NCI-H748 treated with DMSO at 0.1 percent for 48 hours (cell line): ENCODE results near the gene STAB2.
A peak's percentile ranks its signal among the peaks of the same experiment; 100 is the strongest.

Source experiments
- DNase-seq: peaks from one replicate; lab custom pipeline; 2025; lab: John Stamatoyannopoulos, UW

STAB2 gene

DNA sequence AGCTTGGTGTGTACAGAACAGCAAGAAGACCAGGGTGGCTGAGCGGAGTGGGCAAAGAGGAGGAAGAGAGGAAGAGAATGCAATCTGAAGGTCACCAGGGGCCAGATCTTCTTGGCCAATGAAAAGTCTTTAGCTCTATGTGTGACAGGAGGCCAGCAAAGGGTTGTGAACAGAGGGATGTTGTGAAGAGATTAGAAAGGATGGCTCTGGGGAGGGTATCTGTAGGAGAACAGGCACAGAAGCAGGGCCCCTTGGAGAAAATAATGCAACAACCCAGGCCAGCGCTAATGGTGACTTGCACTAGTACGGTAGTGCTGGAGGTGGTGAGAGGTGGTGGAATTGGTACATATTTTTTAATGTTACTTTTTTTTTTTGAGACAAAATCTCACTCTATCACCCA, 156.7 kb downstream of the STAB2 start:
- no peak for DNase-seq

DNA sequence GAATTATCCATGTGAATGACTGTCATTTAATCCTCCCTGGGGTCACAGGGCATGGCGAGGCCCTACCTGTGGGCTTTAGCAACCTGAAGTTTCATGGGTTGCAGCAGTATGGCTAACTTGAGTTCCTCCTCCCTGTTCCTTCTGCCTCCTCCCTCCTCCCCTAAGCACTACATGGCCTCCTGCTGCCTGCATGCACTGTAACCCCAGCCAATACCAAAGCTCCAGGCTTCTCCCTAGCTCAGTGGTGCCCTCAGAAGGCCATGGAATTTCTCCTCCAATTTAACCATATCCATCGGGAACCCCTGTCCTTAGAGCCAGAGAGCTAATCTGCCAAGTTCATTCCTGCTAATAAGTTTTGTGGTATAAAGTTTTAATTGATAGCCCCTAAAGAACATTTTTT, 158.9 kb downstream of the STAB2 start:
- no peak for DNase-seq

DNA sequence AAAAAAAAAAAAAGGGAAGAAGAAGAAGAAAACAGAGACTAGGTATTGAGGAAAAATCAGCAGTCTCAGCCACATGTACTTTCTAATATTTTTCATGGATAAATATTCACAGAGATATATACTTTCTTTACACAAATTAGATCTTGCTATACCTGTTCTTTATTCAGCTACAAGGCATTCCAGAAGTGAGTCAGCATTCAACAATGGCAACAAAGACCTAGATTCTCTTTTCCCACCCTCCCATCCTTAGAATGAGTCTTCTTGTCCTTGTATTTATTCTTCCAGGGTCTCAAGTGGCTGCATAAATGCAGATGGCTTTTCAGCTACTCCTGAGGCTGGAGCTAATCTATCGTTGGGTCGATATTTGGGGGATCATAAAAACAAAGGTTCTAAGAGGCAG, 160.9 kb downstream of the STAB2 start:
- DNase-seq, result no peak

DNA sequence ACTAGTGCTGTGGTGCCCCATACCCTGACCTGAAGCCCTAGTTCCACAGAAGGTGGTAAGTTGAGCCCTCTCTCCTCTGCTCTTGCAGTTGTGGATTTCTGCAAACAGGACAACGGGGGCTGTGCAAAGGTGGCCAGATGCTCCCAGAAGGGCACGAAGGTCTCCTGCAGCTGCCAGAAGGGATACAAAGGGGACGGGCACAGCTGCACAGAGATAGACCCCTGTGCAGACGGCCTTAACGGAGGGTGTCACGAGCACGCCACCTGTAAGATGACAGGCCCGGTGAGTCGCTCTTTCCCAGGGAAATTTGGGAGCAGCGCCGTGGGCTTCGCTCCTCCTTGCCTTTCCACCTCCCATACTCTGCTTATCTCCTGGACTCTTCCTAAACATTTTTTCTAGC, 161.8 kb downstream of the STAB2 start:
- no peak for DNase-seq

DNA sequence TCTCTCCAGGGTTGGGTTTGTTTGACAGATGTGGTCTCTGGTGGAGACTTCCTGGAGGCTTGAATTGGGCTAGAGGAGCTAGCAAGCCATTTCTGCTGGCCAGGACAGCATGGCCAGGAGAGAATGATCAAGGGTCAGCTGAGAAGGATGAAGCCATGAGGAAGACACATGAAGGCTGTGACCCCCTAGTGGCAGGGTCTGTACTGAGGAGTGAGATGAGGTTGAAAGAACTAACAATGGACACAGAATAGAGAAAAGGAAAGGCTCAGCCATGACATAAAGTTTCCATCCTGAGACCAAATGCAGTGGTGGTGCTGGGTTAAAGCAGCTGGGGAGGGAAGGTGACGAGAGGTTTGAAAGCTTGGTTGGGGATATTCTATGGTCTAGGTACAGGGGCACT, 164.1 kb downstream of the STAB2 start:
- DNase-seq, result no peak

DNA sequence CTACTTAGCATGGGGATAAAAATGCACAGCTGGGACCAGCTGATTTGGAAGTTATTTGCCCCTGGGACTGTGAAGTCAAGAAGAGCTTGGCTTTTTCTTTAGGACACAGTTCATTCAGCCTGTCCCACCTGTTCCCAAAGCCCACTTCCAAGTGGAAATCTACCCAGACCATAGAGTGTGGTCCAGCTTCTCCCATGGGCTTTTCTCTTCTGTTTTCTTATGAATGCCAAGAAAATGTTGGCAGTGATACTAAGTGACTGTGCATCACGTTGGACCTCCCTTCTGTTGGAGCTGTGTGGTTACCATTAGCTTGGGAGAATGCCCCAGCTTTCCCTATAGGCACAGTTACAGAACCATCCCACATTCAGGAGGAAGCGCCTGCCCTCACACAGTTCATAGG, 164.5 kb downstream of the STAB2 start:
- DNase-seq, result no peak

DNA sequence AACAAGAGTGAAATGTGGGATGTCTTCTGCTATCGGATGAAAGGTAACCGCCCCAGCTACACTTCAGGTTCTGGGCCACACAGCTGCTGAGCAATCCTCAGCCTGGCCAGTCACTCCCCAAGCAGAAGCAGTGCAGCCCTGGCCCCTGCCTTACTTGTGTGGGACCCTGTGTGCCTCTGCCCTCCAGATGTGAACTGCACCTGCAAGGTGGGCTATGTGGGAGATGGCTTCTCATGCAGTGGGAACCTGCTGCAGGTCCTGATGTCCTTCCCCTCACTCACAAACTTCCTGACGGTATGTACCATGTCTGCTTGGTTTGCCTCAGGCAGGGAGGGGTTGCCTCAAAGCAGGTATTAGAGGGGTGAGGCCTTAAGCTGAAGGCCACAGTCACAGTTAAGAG, 168.4 kb downstream of the STAB2 start:
- DNase-seq, result no peak

DNA sequence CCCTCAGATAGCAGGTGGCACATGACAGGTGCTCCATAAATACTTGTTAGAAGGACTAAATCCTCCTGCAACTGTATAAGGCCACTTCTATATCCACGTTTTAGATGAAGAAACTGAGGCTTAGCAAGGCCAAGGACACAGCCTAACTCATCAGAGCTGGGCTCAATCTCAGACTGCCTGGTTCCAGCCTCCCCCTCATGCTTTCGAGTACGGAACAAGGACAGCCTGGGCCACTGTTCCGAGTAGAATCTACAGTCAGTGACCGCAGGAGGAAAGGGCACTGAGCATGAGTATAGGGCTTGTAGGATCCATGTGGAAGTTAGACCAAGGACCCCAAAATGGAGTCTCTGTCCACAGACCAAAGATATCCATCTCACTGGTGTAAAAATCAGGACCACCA, 169.4 kb downstream of the STAB2 start:
- DNase-seq, result no peak

DNA sequence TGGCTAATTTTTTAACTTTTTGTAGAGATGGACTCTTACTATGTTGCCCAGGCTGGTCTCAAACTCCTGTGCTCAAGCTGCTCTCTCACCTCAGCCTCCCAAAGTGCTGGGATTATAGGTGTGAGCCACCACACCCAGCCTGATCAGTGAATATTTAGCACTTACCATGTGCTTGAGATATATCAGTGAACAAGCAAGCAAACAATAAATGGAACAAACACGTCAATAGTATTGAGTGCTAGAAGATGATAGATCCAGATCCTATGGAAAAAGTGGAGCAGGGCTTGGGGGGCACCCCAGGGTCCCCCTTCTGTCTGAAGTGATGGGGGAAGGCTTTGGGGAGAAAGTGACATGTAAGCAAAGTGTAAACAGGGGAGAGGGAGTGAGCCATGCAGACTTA, 170.2 kb downstream of the STAB2 start:
- DNase-seq, result no peak

DNA sequence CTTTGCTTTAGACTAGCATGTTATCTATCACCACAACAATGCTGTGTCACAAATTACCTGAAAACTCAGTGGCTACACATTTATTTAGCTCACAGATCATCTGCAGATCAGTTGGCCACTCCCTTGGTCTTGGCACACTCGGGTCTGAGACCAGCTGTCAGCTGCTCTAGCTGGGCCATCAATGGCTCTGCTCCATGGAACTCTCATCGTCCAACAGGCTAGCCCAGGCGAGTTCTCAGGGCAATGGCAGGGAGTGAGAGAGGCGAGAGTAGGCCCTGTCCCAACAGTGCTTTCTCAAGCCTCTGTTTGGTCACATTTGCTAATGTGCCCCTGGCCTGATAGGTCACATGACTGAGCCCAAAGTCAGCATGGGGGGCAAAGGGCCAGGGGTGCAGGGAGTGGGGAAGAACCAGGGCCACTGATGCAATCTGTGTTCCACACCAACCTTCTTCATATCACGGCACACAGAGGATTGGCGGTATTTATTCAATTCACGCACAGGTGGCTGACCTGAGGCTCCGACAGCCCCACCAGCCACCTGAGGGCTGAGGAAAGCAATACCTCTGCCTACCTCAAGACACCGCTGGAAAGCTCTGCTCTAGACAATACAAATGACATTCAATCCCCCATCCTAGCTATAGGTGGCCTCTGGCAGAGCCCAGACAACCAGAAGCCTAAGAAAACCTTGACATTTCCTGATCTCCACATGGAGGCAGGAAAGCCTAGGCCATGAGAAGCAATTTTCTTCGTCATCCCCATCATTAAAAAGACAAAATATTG, 171.4 kb downstream of the STAB2 start:
- DNase-seq, result no peak

DNA sequence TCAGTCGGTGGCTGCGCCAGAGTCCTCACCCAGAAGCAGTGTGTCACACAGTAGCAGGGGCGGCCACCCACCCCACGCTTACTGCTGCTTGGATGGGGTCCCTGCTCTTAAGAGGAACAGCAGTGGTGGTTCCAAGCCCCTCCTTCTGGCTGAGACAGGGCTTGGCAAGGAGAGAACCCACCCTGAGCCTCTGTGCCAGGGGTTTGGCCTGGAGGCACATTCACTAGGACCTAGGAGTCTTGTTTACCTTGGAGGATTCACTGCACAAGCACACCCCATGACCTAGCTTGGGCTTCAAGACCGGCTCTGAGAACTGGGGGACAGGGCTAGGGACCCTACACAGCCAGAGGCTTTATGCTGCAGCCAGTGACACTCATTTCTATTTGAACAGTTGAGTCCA, 175.4 kb downstream of the STAB2 start:
- DNase-seq, result no peak

DNA sequence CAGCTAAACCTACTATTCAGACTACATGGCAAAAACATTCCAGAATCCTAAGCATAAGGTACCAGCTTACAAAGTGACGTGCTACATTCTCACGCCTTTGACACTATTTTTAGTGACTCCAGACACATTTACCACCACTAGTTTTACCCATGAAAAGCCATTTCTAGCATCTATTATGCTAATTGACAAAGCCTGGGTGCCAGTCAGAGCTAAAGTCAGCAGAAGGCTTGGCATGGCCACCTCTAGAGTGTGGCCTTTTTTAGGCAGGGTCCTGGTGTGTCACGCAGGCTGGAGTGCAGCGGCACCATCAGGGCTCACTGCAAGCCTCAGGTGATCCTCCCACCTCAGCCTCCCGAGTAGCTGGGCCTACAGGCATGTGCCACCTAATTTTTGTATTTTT, 178.2 kb downstream of the STAB2 start:
- DNase-seq, result no peak

DNA sequence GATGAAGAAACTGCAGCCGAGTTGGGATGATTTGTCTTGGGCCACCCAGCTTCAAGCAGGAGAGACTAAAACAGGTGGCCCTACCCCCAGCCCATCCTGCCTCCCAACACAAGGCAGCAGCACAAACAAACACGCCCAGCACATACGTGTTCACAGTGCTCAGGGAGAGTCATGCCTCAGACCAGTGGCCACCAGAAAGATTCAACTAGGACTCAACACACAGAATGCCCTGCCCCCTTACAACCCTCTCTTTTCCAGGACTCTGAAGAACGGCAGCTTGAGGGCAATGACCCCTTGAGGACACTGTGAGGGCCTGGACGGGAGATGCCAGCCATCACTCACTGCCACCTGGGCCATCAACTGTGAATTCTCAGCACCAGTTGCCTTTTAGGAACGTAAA, 179.0 kb downstream of the STAB2 start:
- no peak for DNase-seq

DNA sequence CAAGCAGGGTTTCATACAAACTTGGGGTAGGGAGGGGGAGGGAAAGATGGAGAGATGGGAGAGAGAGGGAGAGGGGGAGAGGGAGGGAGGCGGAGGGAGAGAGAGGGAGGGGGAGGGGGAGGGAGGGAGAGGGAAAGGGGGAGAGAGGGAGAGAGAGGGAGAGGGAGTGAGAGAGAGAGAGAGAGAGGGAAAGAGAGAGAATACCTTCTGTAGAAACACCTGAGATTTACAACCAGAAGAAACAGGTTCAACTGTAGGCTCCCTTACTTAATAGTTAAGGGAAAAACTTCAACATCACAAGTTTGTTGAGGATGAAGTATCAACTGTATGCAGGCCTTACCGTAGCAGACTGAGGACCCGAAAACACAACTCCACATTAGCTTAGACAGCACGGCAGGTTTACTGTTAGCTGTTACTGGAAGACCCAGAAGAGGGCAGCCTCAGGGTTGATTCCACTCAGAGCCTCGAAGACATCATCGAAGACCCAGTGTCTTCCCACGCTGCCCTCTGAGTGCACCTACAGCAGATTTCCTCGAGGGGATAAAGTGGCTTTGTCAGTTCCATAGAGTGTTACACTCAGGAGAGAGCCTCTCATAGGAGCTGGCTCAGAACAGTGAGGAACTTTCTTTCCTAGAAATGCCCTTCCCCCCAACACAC, 181.5 kb downstream of the STAB2 start:
- DNase-seq, result no peak

DNA sequence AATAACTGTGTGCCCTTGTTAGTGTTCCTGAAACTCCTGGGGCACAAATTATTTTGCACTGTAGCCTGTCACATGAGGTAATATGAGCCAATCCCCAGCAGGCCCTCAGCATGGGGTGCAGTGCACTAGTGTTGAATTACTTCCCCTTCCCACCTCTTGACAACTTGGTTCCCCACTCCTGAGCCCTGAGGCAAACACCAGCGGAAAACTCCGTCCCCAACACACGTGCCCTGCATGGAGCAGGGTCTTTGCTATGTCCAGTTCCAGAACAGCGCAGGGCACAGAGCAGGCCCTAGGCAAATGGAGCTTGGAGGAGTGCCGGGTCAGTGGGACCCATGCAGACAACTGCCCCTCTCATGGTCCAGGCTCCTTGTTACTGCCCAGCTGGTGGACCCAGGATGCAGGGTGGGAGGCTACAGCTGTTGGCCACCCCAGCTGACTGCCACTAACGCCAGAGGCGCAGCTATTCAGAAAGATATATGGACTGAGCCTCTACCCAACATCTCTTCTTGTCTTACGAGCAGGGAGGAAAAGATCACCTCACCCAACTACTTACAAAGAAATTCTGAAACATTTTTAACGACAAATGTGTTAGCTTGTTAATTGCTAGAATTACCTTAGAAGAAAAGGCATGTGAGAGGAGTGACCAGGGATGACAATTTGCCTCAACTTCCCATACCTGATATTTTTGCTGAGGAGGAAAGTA, 182.3 kb downstream of the STAB2 start:
- DNase-seq, result no peak

DNA sequence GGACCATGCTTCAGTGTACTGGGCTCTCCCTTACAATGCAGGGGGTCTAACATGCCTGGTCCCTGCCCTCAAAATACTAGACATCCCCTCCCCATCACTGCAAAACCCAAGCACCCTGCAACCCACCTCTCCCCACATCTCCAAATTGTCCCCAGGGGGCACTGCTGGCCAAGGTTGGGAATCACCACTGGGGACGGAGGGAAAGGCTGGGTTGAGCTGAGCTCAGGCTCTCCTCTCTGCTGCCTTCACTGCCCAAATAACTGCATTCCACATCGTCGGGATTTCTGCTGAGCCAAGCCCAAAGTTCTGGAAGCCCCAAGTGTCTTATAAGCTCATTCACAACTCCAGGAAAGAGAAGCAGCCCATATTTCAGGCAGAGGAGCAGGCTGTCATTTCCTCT, 184.4 kb downstream of the STAB2 start:
- DNase-seq, result no peak

DNA sequence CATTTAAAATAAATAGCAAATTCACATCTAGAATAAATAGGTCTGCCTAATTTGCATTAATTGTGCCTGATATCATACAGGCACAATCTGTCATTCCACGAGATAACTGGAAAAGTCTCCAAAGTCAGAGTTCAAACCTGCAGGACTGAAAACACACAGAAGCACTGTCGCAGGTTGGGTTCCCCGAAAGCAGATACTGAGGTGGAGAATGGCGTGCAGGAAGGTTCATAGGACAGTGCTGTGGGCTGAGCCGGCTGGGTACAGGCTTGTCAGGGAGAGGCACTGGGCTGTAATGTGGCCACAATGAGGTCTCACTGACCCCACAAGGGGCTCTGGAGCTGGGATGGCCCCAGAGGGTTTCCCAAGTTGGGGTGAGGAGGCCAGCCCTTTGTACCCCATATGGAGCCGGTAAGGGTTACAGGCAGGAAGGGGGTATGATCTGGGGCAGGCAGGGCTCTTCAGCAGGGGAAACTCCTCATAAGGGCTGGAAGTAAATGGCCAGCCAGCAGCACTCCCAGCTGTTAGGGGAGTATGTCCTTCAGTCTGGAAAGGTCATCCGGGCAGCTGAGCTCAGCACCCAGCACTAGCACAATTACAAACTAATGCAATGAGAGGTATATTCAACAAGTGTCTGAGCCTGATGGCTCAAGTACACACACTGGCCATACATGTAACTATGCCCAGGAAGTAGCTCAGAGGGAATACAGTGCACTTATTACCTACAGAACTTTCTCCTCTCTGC, 185.5 kb downstream of the STAB2 start:
- DNase-seq, result no peak

DNA sequence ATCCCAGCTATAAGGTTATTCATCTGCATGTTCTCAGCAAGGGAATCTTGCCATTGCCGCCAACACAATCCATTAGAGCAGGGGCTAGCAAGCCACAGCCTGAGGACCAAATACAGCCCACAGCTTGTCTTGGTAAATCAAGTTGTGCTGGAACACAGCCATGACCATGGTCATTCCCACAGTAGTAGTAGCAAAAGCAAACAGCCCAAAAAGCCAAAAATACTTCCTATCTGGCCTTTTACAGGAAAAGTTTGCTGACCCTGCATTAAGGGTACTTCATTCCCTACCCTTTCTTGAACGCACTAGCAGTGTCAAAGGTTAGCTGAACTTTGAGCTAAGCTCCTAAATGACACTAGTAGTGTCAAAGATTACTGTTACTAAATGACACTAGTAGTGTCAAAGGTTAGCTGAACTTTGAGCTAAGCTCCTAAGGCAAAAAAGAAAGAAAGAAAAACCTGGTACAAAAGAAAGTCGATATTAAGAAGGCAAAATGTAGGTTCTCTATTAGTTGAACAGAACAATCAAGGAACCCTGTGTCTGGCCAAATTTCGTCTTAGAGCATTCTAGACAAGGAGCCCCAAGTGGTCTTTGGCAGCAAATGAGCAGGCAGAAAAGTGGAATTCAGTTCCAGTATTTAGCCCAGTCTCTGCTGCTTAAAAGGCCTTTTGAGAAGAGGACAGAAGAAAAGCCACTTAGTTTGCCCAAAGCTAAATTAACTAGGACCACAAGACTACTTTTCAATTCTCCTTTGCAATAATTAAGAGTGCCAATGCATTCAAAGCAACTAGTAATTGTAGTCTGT, 186.2 kb downstream of the STAB2 start:
- no peak for DNase-seq

DNA sequence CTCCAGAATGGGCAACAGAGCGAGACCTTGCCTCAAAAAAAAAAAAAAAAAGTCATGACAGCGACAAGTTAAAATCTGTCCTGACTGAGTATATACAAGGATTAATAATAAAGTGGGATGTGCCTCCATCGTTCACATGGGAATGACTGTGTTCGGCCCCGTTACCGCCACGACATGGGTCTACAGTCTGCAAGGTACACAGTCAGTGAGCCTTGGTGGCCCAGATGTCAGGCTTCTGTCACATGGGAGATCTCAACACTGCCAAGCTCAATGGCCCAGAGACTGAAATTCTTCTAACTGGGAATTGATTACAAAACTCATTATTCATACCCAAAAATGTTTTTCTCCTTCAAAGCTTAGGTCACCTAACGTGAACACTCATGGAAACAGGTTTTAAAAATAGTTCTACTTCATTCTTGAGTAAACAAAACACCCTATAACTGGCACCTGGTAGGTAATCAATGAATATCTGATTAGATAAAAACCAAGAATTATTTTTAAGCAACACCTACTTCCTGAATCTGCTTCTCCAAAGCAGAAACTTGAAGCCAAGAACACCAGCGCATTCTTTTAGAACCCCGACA, 188.0 kb downstream of the STAB2 start:
- no peak for DNase-seq

DNA sequence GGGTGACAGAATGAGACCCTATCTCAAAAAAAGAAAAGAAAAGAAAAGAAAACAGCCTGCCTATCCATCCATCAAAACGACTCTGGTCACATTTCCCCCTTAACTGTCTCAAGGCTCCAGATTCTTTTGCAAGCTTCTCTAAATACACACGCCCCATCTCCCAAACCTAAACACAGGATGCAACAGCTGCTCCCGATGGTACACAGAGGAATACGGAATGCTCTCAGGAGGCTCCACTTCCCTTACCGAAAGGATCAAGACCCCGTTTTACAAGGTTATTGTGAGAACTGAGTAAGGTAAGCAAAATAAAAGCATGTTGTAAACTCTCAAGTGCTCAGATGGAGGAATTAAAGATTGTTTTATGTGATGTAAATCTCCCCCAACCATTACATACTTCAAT, 191.7 kb downstream of the STAB2 start:
- no peak for DNase-seq

DNA sequence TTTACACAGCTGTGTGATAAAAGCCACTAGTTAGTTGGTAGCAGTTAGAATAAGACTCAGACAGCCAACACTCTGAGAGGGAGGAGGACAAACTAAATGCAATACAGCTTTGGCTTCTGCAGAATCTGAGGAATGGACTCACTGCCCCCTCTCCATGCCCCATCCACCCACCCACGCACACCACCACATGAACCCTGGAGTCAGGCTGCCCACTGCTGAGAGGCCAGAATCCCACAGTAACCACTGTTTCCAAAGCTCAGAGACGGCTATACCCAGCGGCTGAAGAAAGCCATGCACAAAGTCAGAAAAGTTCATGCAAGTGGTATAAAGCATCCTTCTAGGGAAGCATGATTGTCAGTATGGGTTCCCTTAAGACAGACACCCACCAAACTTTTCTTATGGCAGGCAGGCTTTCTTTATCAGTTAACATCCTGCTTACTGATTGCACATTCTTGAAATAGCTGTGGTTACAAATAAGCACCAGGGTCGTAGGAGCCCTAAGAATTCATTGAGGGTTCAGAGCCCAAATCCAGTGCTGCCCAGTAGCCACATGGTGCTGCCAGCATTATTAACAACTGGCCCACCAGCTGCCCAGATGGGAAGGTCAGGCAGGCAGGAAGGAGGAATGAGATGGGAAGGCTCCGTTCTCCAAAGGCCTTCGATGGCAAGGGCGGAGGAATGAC, 192.5 kb downstream of the STAB2 start:
- peak; percentile 57 for DNase-seq
